Activated CD4-positive, alpha-beta memory T cell treated with anti-CD3 and anti-CD28 coated beads for 36 hours (primary cell): Measurements from ENCODE around the gene SYTL5. TPM values are rescaled to one million over a fixed set of nuclear protein-coding genes. Genes with fewer than 3 reads are reported as not detected.

Experiments
- CTCF ChIA-PET: fragments of 350-600 bp; sonication (Branson Sonifier 250); formaldehyde crosslinking; loops from one replicate; lab custom pipeline; 2021; ENCODE audit warnings: antibody characterized with exemption, inconsistent platforms; lab: Charles Lee
- POLR2A ChIA-PET: fragments of 350-600 bp; sonication (Branson Sonifier 250); formaldehyde crosslinking; loops from one replicate; lab custom pipeline; 2021; ENCODE audit warnings: antibody characterized with exemption; lab: Charles Lee
- DNase-seq: peaks from one replicate; pipeline ENCODE4 v3.0.0-alpha.2; 2020
- H3K27ac Mint-ChIP-seq: one replicate; pipeline ENCODE4 v1.8.0; 2021; ENCODE audit warnings: mixed read lengths
- H3K27me3 Mint-ChIP-seq: one replicate; pipeline ENCODE4 v1.8.0; 2021; ENCODE audit warnings: mixed read lengths
- H3K36me3 Mint-ChIP-seq: one replicate; pipeline ENCODE4 v1.8.0; 2021; ENCODE audit warnings: mixed read lengths
- H3K4me1 Mint-ChIP-seq: one replicate; pipeline ENCODE4 v1.8.0; 2021; ENCODE audit warnings: low read depth, mixed read lengths
- H3K4me3 Mint-ChIP-seq: one replicate; pipeline ENCODE4 v1.8.0; 2021; ENCODE audit warnings: mild to moderate bottlenecking, mixed read lengths
- H3K9me3 Mint-ChIP-seq: one replicate; pipeline ENCODE4 v1.8.0; 2021; ENCODE audit warnings: mixed read lengths
- intact Hi-C: fragments of 100-400 bp; cut with micrococcal nuclease; formaldehyde crosslinking; loops from one replicate; pipeline ENCODE4 v1.15.1; 2023
- total RNA-seq, 2 experiments: library from RNA; stranded (reverse); gene quantifications; one replicate each; pipeline ENCODE4 v1.2.3, GENCODE V29; 2021

Gene SYTL5
- total RNA-seq, 2 experiments from 2014 or later: 0.05 TPM; not detected in 1

DNA sequence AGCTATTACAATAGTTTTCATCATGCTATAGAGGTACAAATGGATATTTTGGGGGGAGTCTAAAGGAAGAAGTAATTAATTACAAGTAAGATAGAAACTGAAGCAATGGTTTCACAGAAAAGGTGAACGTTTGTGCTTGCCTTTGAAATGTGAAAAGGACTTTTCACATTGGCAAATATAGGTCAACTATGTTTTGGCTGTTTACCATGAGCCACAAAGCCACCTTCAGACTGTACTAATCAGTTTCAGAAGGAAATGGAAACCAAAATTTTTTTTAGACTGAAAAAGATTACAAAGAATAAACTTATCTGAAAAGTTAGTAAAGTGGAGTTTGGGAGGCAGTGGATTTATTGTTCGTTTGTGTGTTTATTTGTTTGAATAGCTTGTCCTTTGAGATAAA lies 32.1 kb downstream of the SYTL5 start:
- POLR2A ChIA-PET: no interaction called here
- no peak overlapping the region for H3K27ac Mint-ChIP-seq

DNA sequence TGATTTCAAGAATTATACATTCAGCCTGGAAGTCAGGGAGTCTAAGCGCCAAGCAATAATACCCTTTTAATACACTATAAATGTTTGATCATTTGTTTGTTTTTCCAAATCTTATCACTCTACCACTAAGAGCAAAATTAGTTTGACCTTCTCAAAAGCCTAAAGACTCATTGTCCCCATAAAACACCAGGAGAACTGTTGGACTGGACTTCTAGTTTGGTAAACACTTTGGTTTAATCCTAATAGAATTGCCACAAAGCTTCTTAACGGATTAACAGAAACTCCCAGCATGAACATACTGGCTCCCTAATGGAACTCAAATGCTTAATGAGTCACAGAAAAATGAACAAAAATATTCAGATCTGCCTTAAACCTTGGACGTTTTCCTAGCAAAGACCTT lies 34.9 kb downstream of the SYTL5 start:
- ChIA-PET POLR2A (no interaction called here), CTCF (no interaction called here)
- no peak for DNase-seq
- H3K9me3 Mint-ChIP-seq: no peaks in the 10 kb centered on the region
- H3K27ac Mint-ChIP-seq: no peak overlapping the region
- H3K36me3 Mint-ChIP-seq: no peaks in the 10 kb centered on the region
- no peaks in the 10 kb centered on the region for H3K27me3 Mint-ChIP-seq
- H3K4me1 Mint-ChIP-seq: no peaks in the 10 kb centered on the region
- H3K4me3 Mint-ChIP-seq: no peak overlapping the region
- intact Hi-C loops: no loop called here

More for the DNA sequence above, 32.1 kb downstream of the SYTL5 start:
- DNase-seq: no peak
- Mint-ChIP-seq H3K4me3 (no peak overlapping the region), H3K4me1 (no peaks in the 10 kb centered on the region), H3K27me3 (no peaks in the 10 kb centered on the region), H3K9me3 (no peaks in the 10 kb centered on the region), H3K36me3 (no peaks in the 10 kb centered on the region)
- intact Hi-C loops: no loop called here
- CTCF ChIA-PET: no interaction called here

DNA sequence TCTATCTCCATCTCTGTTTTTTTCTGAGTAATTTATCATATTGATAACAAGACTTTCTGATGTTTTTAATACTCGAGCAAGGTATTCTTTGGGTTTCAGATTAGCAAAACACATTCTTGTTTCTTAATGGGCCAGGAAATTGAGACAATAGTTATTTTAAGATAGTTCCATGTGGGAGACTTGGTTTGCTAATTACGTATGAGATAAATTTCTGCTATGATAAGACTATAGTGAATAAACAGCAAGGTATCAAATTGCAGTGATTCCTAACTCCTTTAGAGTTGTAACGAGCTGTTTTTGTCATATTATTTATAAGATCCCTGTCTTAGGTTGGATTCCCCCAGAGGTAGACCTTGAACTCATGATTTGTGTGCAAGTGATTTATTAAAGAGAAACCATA lies 38.3 kb downstream of the SYTL5 start:
- ChIA-PET POLR2A (no interaction called here), CTCF (no interaction called here)
- Mint-ChIP-seq H3K4me1 (no peaks in the 10 kb centered on the region), H3K36me3 (no peaks in the 10 kb centered on the region), H3K4me3 (no peak overlapping the region), H3K27me3 (no peaks in the 10 kb centered on the region), H3K9me3 (no peaks in the 10 kb centered on the region), H3K27ac (no peak overlapping the region)
- DNase-seq: no peak
- intact Hi-C loops: no loop called here

DNA sequence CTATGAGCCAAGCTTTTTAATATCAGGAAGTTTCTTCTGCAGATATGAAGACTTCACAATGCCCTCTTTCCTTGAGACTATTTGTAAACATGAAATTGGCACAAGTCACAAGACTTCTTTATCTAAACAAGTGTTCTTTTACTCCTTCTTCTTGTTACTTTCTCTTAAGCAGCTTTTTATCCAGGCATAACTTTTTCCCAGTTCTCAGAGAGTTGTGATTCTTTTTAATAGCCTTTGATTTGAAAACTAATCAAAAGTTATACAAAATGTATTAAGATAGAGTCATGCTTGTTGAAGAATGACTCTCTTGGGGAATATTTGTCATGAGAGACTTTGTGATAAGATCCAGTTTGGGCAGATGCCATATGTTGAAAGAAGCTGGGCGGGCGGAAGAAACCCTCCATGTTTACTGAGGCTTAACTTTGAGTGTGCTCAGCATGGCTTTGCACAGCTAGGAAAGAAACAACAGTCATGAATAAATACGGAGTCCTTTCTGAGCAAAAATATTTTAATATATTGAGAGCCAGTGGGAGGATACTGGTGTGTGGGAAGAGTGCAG lies 39.3 kb downstream of the SYTL5 start:
- ChIA-PET CTCF (no interaction called here), POLR2A (no interaction called here)
- DNase-seq: no peak
- Mint-ChIP-seq H3K36me3 (no peaks in the 10 kb centered on the region), H3K4me1 (no peaks in the 10 kb centered on the region), H3K27me3 (no peaks in the 10 kb centered on the region), H3K4me3 (no peak overlapping the region), H3K9me3 (no peaks in the 10 kb centered on the region), H3K27ac (no peak overlapping the region)
- intact Hi-C loops: no loop called here

DNA sequence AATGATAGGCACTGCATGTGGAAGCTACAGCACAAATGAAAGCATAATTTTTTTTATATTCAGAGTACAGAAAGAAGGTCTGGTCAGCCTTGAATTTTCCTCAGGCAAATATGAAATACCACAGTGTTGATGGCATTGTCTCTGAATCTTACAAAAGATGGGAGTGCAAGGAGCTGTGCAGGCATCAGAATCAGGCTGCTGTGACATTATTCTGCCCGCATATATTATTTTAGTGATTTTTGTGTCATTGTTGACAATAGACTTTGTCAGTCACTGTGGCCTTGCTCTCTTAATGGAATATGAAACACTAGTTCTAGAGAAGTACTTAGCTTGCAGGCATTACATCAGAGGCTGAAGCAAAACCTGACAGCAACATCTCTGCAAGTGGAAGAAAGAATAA lies 42.5 kb downstream of the SYTL5 start:
- intact Hi-C loops: no loop called here
- POLR2A ChIA-PET: no interaction called here
- Mint-ChIP-seq H3K4me1 (no peaks in the 10 kb centered on the region), H3K4me3 (no peak overlapping the region), H3K27ac (no peak overlapping the region), H3K9me3 (no peaks in the 10 kb centered on the region), H3K36me3 (no peaks in the 10 kb centered on the region), H3K27me3 (no peaks in the 10 kb centered on the region)
- DNase-seq: no peak
- CTCF ChIA-PET: no interaction called here

DNA sequence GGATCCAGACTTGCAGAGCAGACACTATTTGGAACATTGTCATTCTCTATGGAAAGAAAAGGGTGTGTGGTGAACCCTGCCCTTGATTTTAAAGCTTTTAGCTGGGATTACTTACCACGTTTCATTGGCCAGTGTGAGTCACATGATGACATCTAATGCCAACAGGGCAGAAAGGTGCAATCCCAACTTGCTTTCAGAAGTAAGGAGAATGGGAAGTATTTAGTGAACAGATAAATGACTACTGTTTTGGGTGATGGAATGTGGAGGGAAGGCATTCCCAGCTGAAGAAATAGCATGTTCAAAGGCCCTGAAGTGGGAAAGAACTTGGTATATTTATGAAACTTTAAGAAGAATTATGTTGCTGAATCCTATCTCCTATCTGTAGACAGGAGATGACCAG lies 44.5 kb downstream of the SYTL5 start:
- intact Hi-C loops: no loop called here
- H3K36me3 Mint-ChIP-seq: no peaks in the 10 kb centered on the region
- no peak overlapping the region for H3K4me3 Mint-ChIP-seq
- H3K4me1 Mint-ChIP-seq: no peaks in the 10 kb centered on the region
- peaks cover 3% of the 10 kb centered on the region for H3K27me3 Mint-ChIP-seq
- no peak for DNase-seq
- CTCF ChIA-PET: no interaction called here
- no peaks in the 10 kb centered on the region for H3K9me3 Mint-ChIP-seq
- POLR2A ChIA-PET: no interaction called here
- H3K27ac Mint-ChIP-seq: no peak overlapping the region

DNA sequence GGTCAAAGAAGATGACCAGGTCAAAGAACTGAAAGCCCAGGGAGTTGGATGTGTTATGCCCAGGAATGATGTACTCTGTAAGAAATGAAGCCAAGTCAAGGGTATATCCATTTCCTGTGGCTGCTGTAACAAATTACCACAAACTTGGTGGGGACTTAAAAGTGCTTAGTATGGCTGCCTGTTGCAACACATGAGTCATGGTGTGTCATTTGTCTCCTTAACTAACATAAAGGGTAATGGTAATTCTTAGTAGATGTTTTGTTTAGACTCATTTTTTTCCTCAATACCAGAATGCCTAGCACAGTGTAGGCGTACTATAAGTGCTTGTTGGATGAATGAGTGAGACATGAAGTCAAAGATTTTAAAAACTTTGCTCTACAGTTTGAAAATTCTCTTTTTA lies 45.7 kb downstream of the SYTL5 start:
- H3K9me3 Mint-ChIP-seq: no peaks in the 10 kb centered on the region
- POLR2A ChIA-PET: no interaction called here
- peaks cover 3% of the 10 kb centered on the region for H3K27me3 Mint-ChIP-seq
- H3K36me3 Mint-ChIP-seq: no peaks in the 10 kb centered on the region
- peak; percentile 8 for DNase-seq
- no peak overlapping the region for H3K4me3 Mint-ChIP-seq
- intact Hi-C loops: no loop called here
- H3K27ac Mint-ChIP-seq: no peak overlapping the region
- no peaks in the 10 kb centered on the region for H3K4me1 Mint-ChIP-seq
- CTCF ChIA-PET: no interaction called here

DNA sequence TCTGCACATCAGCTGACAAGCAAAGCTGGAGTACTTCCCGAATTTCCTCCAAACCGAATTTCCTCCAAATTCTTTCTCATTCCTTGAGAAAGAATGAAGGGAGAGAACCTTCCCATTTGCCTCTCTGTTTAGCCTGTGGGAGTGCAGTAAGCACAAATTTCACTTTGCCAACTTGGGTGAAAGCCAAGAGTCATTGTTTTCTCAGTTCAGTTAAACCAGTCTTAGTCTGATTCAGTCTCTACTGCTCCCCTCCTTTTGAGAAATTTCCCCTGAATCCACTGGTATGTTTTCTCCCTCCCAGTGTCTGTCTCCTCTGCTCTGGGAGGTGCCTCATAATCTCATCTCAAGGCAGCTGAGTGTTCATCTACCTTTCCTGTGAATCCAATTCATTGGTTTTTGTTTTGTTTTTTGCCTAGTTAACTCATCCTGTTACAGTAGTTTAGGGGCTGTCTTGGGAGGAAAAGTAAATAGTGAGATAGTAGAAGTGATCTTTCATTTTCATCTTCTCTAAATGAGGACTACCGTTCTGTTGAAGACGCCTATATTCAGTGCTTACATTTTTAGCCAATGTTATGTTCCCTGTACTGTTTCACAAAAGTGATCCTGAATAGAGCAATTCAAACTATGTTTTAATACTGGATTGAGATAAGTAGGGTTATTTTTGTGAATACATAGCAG lies 49.0 kb downstream of the SYTL5 start:
- intact Hi-C loops: no loop called here
- Mint-ChIP-seq H3K9me3 (no peaks in the 10 kb centered on the region), H3K27me3 (peaks cover 3% of the 10 kb centered on the region), H3K27ac (no peak overlapping the region), H3K4me1 (no peaks in the 10 kb centered on the region), H3K36me3 (no peaks in the 10 kb centered on the region), H3K4me3 (no peak overlapping the region)
- CTCF ChIA-PET: no interaction called here
- POLR2A ChIA-PET: no interaction called here
- DNase-seq: no peak

DNA sequence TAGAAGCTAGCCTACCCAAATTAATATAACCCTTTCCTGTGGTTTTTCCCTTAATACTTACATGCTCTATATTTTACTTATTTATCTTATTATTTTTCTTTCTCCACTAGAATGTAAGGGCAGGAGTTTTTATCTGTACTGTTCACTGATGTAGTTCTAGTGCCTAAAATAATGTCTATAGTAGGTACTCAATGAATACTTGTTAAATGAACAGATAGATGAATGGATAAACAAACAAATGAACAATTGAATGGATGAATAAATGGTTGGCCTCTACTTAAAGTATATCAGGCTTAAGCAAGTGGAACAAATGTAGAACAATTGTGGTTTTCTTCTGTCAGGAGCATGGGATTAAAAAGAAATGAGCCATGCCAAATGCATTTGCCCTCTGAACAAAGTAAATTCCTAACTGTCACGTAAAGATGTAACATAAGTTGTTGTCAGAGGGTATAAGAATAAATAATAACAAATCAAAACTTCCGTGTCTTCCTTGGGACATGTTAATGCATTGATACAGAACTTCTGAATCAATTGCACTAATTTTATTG lies 54.1 kb downstream of the SYTL5 start:
- H3K4me3 Mint-ChIP-seq: no peak overlapping the region
- ChIA-PET POLR2A (no interaction called here), CTCF (no interaction called here)
- peaks cover under 1% of the 10 kb centered on the region for H3K27me3 Mint-ChIP-seq
- no peaks in the 10 kb centered on the region for H3K4me1 Mint-ChIP-seq
- no peaks in the 10 kb centered on the region for H3K36me3 Mint-ChIP-seq
- intact Hi-C loops: no loop called here
- no peaks in the 10 kb centered on the region for H3K9me3 Mint-ChIP-seq
- DNase-seq: no peak
- H3K27ac Mint-ChIP-seq: no peak overlapping the region

DNA sequence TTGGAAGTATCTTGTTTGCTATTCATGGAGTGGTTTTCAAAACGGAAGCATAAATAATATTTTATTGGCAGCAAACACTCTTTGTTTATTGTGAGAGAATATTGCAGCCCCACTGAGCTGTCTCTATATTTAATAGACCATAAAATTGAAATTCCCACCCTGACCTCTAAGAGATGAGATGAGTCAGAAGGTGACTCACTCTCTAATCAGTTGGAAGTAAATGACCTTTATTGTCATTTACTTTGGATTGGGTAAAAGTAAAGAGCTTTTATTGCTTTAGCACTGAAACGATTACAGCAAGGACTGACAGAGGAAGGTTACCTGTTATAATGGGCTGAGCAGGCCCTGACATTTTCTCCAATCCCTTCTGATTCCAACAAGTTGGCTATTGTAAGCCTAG lies 55.0 kb downstream of the SYTL5 start:
- H3K4me1 Mint-ChIP-seq: no peaks in the 10 kb centered on the region
- no peak overlapping the region for H3K27ac Mint-ChIP-seq
- H3K27me3 Mint-ChIP-seq: no peaks in the 10 kb centered on the region
- ChIA-PET POLR2A (no interaction called here), CTCF (no interaction called here)
- H3K4me3 Mint-ChIP-seq: no peak overlapping the region
- no peaks in the 10 kb centered on the region for H3K36me3 Mint-ChIP-seq
- intact Hi-C loops: no loop called here
- no peak for DNase-seq
- H3K9me3 Mint-ChIP-seq: no peaks in the 10 kb centered on the region

DNA sequence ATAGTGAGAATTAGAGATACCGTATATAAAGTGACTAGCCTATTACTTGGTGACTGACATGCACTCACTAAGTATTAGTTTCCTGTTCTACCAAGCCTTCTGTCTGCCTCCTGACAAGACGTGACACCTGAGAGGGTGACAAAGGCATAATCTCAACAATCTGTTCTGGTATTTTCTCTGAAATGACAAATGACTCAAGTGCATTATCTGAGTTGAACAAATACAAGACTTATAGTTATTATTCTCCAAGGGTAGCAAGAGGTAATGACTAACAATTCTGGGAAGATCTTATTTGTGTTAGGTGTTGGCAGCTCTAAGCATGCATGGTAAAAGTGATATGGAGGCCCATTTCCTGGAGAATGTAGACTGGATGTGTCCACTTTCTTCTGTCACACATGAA lies 60.6 kb downstream of the SYTL5 start:
- no peaks in the 10 kb centered on the region for H3K36me3 Mint-ChIP-seq
- ChIA-PET POLR2A (no interaction called here), CTCF (no interaction called here)
- H3K27ac Mint-ChIP-seq: no peak overlapping the region
- intact Hi-C loops: no loop called here
- H3K4me1 Mint-ChIP-seq: no peaks in the 10 kb centered on the region
- H3K27me3 Mint-ChIP-seq: no peaks in the 10 kb centered on the region
- H3K4me3 Mint-ChIP-seq: no peak overlapping the region
- no peaks in the 10 kb centered on the region for H3K9me3 Mint-ChIP-seq
- DNase-seq: no peak

DNA sequence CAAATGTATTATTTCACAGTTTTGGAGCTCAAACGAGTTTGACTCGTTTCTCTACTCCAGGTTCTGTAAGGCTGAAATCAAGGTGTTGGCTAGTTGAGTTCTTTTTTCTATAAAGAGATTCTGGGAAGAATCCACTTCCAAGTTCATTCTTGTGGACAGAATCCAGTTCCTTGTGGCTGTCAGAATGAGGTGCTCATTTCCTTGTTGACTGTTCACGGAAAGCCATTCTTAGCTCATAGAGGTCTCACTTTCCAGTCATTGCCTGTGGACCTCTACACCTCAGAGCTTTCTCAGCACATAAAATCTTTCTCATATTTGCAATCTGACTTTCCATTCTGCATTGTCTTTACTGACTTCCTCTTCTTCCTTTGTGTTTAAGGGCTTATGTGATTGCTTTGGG lies 62.9 kb downstream of the SYTL5 start:
- intact Hi-C loops: no loop called here

DNA sequence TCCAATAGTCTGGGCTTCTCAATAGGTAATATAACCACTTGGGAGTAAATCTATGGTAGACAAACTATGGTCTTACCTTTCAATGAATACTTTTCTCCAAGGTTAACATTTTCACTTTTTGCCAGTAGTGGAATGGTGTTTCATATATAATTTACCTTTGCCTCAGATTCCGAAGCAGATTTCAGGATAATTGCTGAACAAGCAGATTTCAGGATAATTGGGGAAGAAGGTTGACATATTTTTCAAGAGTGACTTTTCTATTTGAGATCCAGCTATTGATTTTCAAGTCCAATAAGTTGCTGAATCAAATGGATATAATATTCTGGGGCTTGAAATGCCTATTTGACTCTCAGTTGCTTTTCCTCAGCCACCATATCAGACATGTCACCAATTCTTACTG lies 63.6 kb downstream of the SYTL5 start:
- intact Hi-C loops: no loop called here
- CTCF ChIA-PET: no interaction called here
- H3K4me1 Mint-ChIP-seq: no peaks in the 10 kb centered on the region
- H3K36me3 Mint-ChIP-seq: no peaks in the 10 kb centered on the region
- no peak overlapping the region for H3K27ac Mint-ChIP-seq
- DNase-seq: no peak
- POLR2A ChIA-PET: no interaction called here
- no peaks in the 10 kb centered on the region for H3K9me3 Mint-ChIP-seq
- no peaks in the 10 kb centered on the region for H3K27me3 Mint-ChIP-seq
- no peak overlapping the region for H3K4me3 Mint-ChIP-seq

More for the DNA sequence above, 62.9 kb downstream of the SYTL5 start:
- no peak for DNase-seq
- Mint-ChIP-seq H3K9me3 (no peaks in the 10 kb centered on the region), H3K27me3 (no peaks in the 10 kb centered on the region), H3K4me3 (no peak overlapping the region), H3K27ac (no peak overlapping the region), H3K36me3 (no peaks in the 10 kb centered on the region), H3K4me1 (no peaks in the 10 kb centered on the region)
- POLR2A ChIA-PET: no interaction called here
- CTCF ChIA-PET: no interaction called here
